HUES48 (cell line): ENCODE results near the gene CCN6.

Experiments
- H3K27ac ChIP-seq: one replicate; pipeline ENCODE4 v1.7.0; 2013; ENCODE audit warnings: low read depth, low read length, inconsistent platforms
- H3K27me3 ChIP-seq: 2 replicates; pipeline ENCODE4 v1.6.1; 2013; ENCODE audit warnings: mild to moderate bottlenecking, low read length; ENCODE audit not compliant: control insufficient read depth, insufficient read depth
- H3K36me3 ChIP-seq: 2 replicates; pipeline ENCODE4 v1.6.1; 2013; ENCODE audit warnings: low read length; ENCODE audit not compliant: control insufficient read depth, insufficient read depth
- H3K4me1 ChIP-seq: 2 replicates; pipeline ENCODE4 v1.6.1; 2013; ENCODE audit warnings: mild to moderate bottlenecking, low read length; ENCODE audit not compliant: control insufficient read depth, insufficient read depth
- H3K4me3 ChIP-seq: 2 replicates; pipeline ENCODE4 v1.5.1; 2013; ENCODE audit warnings: mild to moderate bottlenecking, low read depth, low read length
- H3K9ac ChIP-seq: 2 replicates; pipeline ENCODE4 v1.6.1; 2013; ENCODE audit warnings: mild to moderate bottlenecking, low read depth, low read length, moderate library complexity
- H3K9me3 ChIP-seq: 2 replicates; pipeline ENCODE4 v1.6.1; 2013; ENCODE audit warnings: low read length; ENCODE audit not compliant: control insufficient read depth, insufficient read depth

Gene CCN6

GRCh38 chr6:112017169-112017568 is 36.7 kb upstream of the CCN6 start:
- Histone ChIP-seq H3K27me3 (no peaks in the 10 kb centered on the region), H3K4me1 (no peaks in the 10 kb centered on the region), H3K9me3 (no peaks in the 10 kb centered on the region), H3K9ac (no peak overlapping the region), H3K27ac (no peak overlapping the region), H3K36me3 (no peaks in the 10 kb centered on the region), H3K4me3 (no peak overlapping the region)

- H3K4me1 ChIP-seq: no peaks in the 10 kb centered on the region
- H3K27me3 ChIP-seq: no peaks in the 10 kb centered on the region
- no peaks in the 10 kb centered on the region for H3K9me3 ChIP-seq
- no peak overlapping the region for H3K27ac ChIP-seq
- no peaks in the 10 kb centered on the region for H3K36me3 ChIP-seq
- H3K9ac ChIP-seq: no peak overlapping the region
- no peak overlapping the region for H3K4me3 ChIP-seq
Measured at GRCh38 chr6:112017760-112018537, 36.0 kb upstream of the CCN6 start.

- H3K4me1 ChIP-seq: no peaks in the 10 kb centered on the region
- no peaks in the 10 kb centered on the region for H3K27me3 ChIP-seq
- H3K36me3 ChIP-seq: no peaks in the 10 kb centered on the region
- H3K4me3 ChIP-seq: no peak overlapping the region
- no peaks in the 10 kb centered on the region for H3K9me3 ChIP-seq
- H3K9ac ChIP-seq: no peak overlapping the region
- H3K27ac ChIP-seq: no peak overlapping the region
Measured at GRCh38 chr6:112018619-112019416, 35.1 kb upstream of the CCN6 start.

- no peaks in the 10 kb centered on the region for H3K36me3 ChIP-seq
- no peaks in the 10 kb centered on the region for H3K9me3 ChIP-seq
- H3K27me3 ChIP-seq: no peaks in the 10 kb centered on the region
- H3K27ac ChIP-seq: no peak overlapping the region
- H3K4me3 ChIP-seq: no peak overlapping the region
- H3K4me1 ChIP-seq: no peaks in the 10 kb centered on the region
- no peak overlapping the region for H3K9ac ChIP-seq
Measured at GRCh38 chr6:112019589-112019988, 34.3 kb upstream of the CCN6 start.

GRCh38 chr6:112021691-112022310 is 32.1 kb upstream of the CCN6 start:
- H3K27me3 ChIP-seq: no peaks in the 10 kb centered on the region

GRCh38 chr6:112022749-112023148 is 31.2 kb upstream of the CCN6 start:
- Histone ChIP-seq H3K4me1 (no peaks in the 10 kb centered on the region), H3K36me3 (no peaks in the 10 kb centered on the region), H3K27me3 (no peaks in the 10 kb centered on the region), H3K9ac (no peak overlapping the region), H3K27ac (no peak overlapping the region), H3K4me3 (no peak overlapping the region), H3K9me3 (no peaks in the 10 kb centered on the region)

More at GRCh38 chr6:112021691-112022310, 32.1 kb upstream of the CCN6 start:
- H3K4me1 ChIP-seq: no peaks in the 10 kb centered on the region
- H3K4me3 ChIP-seq: no peak overlapping the region
- no peak overlapping the region for H3K9ac ChIP-seq
- H3K36me3 ChIP-seq: no peaks in the 10 kb centered on the region
- H3K27ac ChIP-seq: no peak overlapping the region
- no peaks in the 10 kb centered on the region for H3K9me3 ChIP-seq

GRCh38 chr6:112024464-112024863 is 29.4 kb upstream of the CCN6 start:
- no peaks in the 10 kb centered on the region for H3K9me3 ChIP-seq
- no peak overlapping the region for H3K4me3 ChIP-seq
- no peak overlapping the region for H3K9ac ChIP-seq
- no peak overlapping the region for H3K27ac ChIP-seq
- no peaks in the 10 kb centered on the region for H3K4me1 ChIP-seq
- H3K27me3 ChIP-seq: no peaks in the 10 kb centered on the region
- H3K36me3 ChIP-seq: no peaks in the 10 kb centered on the region

GRCh38 chr6:112026933-112027332 is 27.0 kb upstream of the CCN6 start:
- Histone ChIP-seq H3K4me1 (no peaks in the 10 kb centered on the region), H3K27ac (no peak overlapping the region), H3K9me3 (no peaks in the 10 kb centered on the region), H3K36me3 (no peaks in the 10 kb centered on the region), H3K4me3 (no peak overlapping the region), H3K27me3 (no peaks in the 10 kb centered on the region), H3K9ac (no peak overlapping the region)

GRCh38 chr6:112027942-112028674 is 25.8 kb upstream of the CCN6 start:
- H3K9me3 ChIP-seq: no peaks in the 10 kb centered on the region
- no peaks in the 10 kb centered on the region for H3K27me3 ChIP-seq
- no peak overlapping the region for H3K9ac ChIP-seq
- H3K27ac ChIP-seq: no peak overlapping the region
- H3K4me1 ChIP-seq: no peaks in the 10 kb centered on the region
- no peak overlapping the region for H3K4me3 ChIP-seq
- H3K36me3 ChIP-seq: no peaks in the 10 kb centered on the region

GRCh38 chr6:112029045-112029822 is 24.7 kb upstream of the CCN6 start:
- no peak overlapping the region for H3K27ac ChIP-seq
- no peaks in the 10 kb centered on the region for H3K27me3 ChIP-seq
- H3K9ac ChIP-seq: no peak overlapping the region
- no peak overlapping the region for H3K4me3 ChIP-seq
- H3K36me3 ChIP-seq: no peaks in the 10 kb centered on the region
- 0 out of 2 replicates have a peak, but pooled peaks cover 6% of the 10 kb centered on the region for H3K4me1 ChIP-seq
- no peaks in the 10 kb centered on the region for H3K9me3 ChIP-seq
